GM12865 (cell line): ENCODE results near the gene PEX14.

Experiments
- DNase-seq: peaks from one replicate; pipeline ENCODE4 v3.0.0; 2010; ENCODE audit warnings: low read depth
- H3K4me3 ChIP-seq: 2 replicates; pipeline ENCODE4 v1.5.1; 2011; ENCODE audit warnings: mild to moderate bottlenecking, low read depth, low read length, control low read depth
- TF ChIP-seq, protein P1 (sequence below): IDR thresholded peaks from 2 replicates; pipeline ENCODE4 v1.5.1; 2011; ENCODE audit warnings: low read length, control low read depth, low read depth, inconsistent platforms; ENCODE audit not compliant: insufficient read depth; ENCODE audit errors: missing control alignments

Gene PEX14

GRCh38 chr1:10616696-10617095, 141.9 kb downstream of the PEX14 start:
- TF ChIP-seq, protein P1, sequence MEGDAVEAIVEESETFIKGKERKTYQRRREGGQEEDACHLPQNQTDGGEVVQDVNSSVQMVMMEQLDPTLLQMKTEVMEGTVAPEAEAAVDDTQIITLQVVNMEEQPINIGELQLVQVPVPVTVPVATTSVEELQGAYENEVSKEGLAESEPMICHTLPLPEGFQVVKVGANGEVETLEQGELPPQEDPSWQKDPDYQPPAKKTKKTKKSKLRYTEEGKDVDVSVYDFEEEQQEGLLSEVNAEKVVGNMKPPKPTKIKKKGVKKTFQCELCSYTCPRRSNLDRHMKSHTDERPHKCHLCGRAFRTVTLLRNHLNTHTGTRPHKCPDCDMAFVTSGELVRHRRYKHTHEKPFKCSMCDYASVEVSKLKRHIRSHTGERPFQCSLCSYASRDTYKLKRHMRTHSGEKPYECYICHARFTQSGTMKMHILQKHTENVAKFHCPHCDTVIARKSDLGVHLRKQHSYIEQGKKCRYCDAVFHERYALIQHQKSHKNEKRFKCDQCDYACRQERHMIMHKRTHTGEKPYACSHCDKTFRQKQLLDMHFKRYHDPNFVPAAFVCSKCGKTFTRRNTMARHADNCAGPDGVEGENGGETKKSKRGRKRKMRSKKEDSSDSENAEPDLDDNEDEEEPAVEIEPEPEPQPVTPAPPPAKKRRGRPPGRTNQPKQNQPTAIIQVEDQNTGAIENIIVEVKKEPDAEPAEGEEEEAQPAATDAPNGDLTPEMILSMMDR: no peak
- DNase-seq: no peak
- no peak overlapping the region for H3K4me3 ChIP-seq

GRCh38 chr1:10617318-10617717, 142.6 kb downstream of the PEX14 start:
- H3K4me3 ChIP-seq: no peak overlapping the region
- TF ChIP-seq, protein P1: no peak
- DNase-seq: no peak

DNA sequence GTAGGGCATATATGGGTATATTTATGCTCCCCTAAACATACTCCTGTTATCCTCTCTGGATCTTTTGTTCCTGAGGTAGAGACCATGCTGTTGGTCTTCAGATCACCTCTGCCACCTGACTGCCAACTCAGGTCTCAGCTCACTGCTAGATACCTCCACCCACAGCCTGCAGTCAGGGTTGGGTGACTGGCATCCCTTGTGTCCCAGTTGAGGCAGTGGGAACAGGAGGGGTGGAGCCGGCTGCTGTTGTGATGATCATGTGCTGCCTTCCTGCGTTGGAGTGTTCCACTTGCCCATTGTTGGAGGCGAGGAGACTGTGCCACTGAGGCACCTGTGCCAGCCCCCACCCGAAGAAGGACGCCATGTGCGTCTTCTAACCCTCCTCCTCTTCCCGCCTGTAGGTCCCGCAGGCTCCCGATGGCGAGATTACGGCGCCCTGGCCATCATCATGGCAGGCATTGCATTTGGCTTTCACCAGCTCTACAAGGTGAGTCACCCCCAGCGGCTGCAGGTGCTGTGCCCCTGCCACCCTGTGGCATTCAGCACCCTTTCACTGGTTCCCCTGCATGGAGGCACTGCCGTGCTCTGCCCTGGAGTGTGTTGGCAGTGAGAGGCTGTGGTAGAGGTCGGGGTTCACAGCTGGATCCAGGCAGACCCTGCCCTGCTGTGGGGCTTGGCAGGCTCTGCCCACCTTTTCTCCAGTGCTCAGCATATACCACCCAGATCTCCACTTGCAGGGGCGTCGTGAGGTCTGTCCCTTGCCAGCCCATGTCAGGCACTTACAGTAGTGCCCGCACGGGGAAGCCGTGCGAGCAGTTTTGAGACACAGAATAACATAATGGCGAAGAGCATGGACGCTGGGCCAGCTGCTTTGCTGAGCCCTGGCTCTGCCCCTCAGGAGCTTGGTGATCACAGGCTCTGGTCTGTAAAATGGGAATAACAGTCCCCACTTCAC, 143.5 kb downstream of the PEX14 start:
- no peak overlapping the region for H3K4me3 ChIP-seq
- TF ChIP-seq, protein P1: no peak
- no peak for DNase-seq

GRCh38 chr1:10620776-10621175, 146.0 kb downstream of the PEX14 start:
- no peak for DNase-seq
- no peak overlapping the region for H3K4me3 ChIP-seq
- TF ChIP-seq, protein P1: no peak

DNA sequence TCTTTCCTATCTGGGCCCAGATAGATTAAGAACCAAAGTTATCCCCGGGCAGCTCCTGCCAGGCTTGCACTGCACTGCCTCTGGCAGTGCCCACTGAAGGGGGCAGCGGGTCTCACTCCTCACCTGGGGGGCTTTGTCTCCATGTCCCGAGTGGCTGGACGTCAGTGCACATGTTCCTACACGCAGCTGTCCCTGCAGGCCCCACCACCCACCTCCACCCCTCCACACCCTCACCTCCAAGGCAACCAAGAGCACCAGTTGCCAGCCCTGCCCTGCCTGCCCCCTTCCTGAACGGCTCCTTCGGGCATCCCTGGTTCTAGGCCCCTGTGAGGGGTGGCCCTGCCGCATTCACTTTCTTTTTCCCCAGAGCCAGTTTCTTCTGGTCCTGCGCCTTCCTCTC, 147.2 kb downstream of the PEX14 start:
- TF ChIP-seq, protein P1: no peak

GRCh38 chr1:10622910-10623685, 148.3 kb downstream of the PEX14 start:
- TF ChIP-seq, protein P1: no peak
- no peak for DNase-seq
- no peak overlapping the region for H3K4me3 ChIP-seq

More for the DNA sequence above, 147.2 kb downstream of the PEX14 start:
- no peak for DNase-seq
- H3K4me3 ChIP-seq: no peak overlapping the region
